GM19463 (cell line): ENCODE measurements around the gene NR6A1.

Source experiments
- ATAC-seq: cut with Tn5 transposase; IDR thresholded peaks from one replicate; pipeline ENCODE4 v1.9.1; 2021; ENCODE audit warnings: mild to moderate bottlenecking, moderate library complexity; ENCODE audit not compliant: unreplicated experiment

The NR6A1 gene

GRCh38 chr9:124797343-124798103 is 26.4 kb upstream of the NR6A1 start:
- ATAC-seq, result no peak

- ATAC-seq, result no peak
Observed at GRCh38 chr9:124795881-124796431, 24.8 kb upstream of the NR6A1 start.

GRCh38 chr9:124794902-124795491 is 23.9 kb upstream of the NR6A1 start:
- no peak for ATAC-seq

GRCh38 chr9:124793015-124793541 is 22.0 kb upstream of the NR6A1 start:
- ATAC-seq, result no peak

GRCh38 chr9:124792257-124793014 is 21.3 kb upstream of the NR6A1 start:
- no peak for ATAC-seq

GRCh38 chr9:124790801-124791505 is 19.8 kb upstream of the NR6A1 start:
- no peak for ATAC-seq

GRCh38 chr9:124790301-124790700 is 19.2 kb upstream of the NR6A1 start:
- no peak for ATAC-seq

GRCh38 chr9:124789531-124789930 is 18.4 kb upstream of the NR6A1 start:
- ATAC-seq, result no peak

- no peak for ATAC-seq
Observed at GRCh38 chr9:124788542-124789217, 17.6 kb upstream of the NR6A1 start.

GRCh38 chr9:124786881-124787573 is 15.9 kb upstream of the NR6A1 start:
- no peak for ATAC-seq

- no peak for ATAC-seq
Observed at GRCh38 chr9:124784509-124784908, 13.4 kb upstream of the NR6A1 start.

- ATAC-seq, result no peak
Observed at GRCh38 chr9:124783830-124784229, 12.7 kb upstream of the NR6A1 start.

GRCh38 chr9:124782661-124783574 is 11.8 kb upstream of the NR6A1 start:
- ATAC-seq, result no peak

GRCh38 chr9:124781967-124782660 is 11.0 kb upstream of the NR6A1 start:
- ATAC-seq, result no peak

- no peak for ATAC-seq
Observed at GRCh38 chr9:124780757-124781151, 9.6 kb upstream of the NR6A1 start.

GRCh38 chr9:124780060-124780756 is 9.1 kb upstream of the NR6A1 start:
- no peak for ATAC-seq

GRCh38 chr9:124779368-124780059 is 8.4 kb upstream of the NR6A1 start:
- no peak for ATAC-seq
